ENCODE results near the gene SEPHS1.
A peak's percentile ranks its signal among the peaks of the same experiment; 100 is the strongest.

The SEPHS1 gene

GRCh38 chr10:13328126-13328525 is 20.0 kb downstream of the SEPHS1 start:
- DNase-seq (ENCODE audit: low read depth in 2 of 2) = no peak

GRCh38 chr10:13327534-13327933 is 20.6 kb downstream of the SEPHS1 start:
- DNase-seq (ENCODE audit: low read depth in 2 of 2) = no peak

- DNase-seq (ENCODE audit: low read depth in 2 of 2) = no peak
Observed at GRCh38 chr10:13322615-13323148, 25.4 kb downstream of the SEPHS1 start.

- no peak for DNase-seq (ENCODE audit: low read depth in 2 of 2)
Observed at GRCh38 chr10:13321576-13321975, 26.5 kb downstream of the SEPHS1 start.

- no peak for DNase-seq (ENCODE audit: low read depth in 2 of 2)
Observed at GRCh38 chr10:13319166-13319565, 28.9 kb downstream of the SEPHS1 start.

- no peak for DNase-seq (ENCODE audit: low read depth in 2 of 2)
Observed at GRCh38 chr10:13317474-13317873, 30.6 kb downstream of the SEPHS1 start.

- DNase-seq (ENCODE audit: low read depth in 2 of 2) = no peak
Observed at GRCh38 chr10:13316635-13317311, 31.3 kb downstream of the SEPHS1 start.

- no peak for DNase-seq (ENCODE audit: low read depth in 2 of 2)
Observed at GRCh38 chr10:13315361-13315760, 32.7 kb downstream of the SEPHS1 start.

- DNase-seq (ENCODE audit: low read depth in 2 of 2) = no peak
Observed at GRCh38 chr10:13311177-13311575, 36.9 kb downstream of the SEPHS1 start.

- no peak for DNase-seq (ENCODE audit: low read depth in 2 of 2)
Observed at GRCh38 chr10:13310518-13311176, 37.4 kb downstream of the SEPHS1 start.

GRCh38 chr10:13309792-13310191 is 38.3 kb downstream of the SEPHS1 start:
- DNase-seq (ENCODE audit: low read depth in 2 of 2) = no peak

- DNase-seq (ENCODE audit: low read depth in 2 of 2) = no peak
Observed at GRCh38 chr10:13308096-13308495, 40.0 kb downstream of the SEPHS1 start.

- no peak for DNase-seq (ENCODE audit: low read depth in 2 of 2)
Observed at GRCh38 chr10:13306103-13306502, 42.0 kb downstream of the SEPHS1 start.

GRCh38 chr10:13302821-13303555 is 45.1 kb downstream of the SEPHS1 start:
- no peak for DNase-seq (ENCODE audit: low read depth in 2 of 2)

- DNase-seq (ENCODE audit: low read depth in 2 of 2) = peak; percentile 23 to 24
Observed at GRCh38 chr10:13299437-13300287, 48.4 kb downstream of the SEPHS1 start, which contains the start of gene PHYH. Gene PHYH, minus strand, starts transcription at chr10:13300064. Its CDS starts 22 bp downstream, at chr10:13300042.

GRCh38 chr10:13298748-13299436 is 49.2 kb downstream of the SEPHS1 start:
- no peak for DNase-seq (ENCODE audit: low read depth in 2 of 2)

- no peak for DNase-seq (ENCODE audit: low read depth in 2 of 2)
Observed at GRCh38 chr10:13296476-13296875, 51.6 kb downstream of the SEPHS1 start.

GRCh38 chr10:13294784-13295183 is 53.3 kb downstream of the SEPHS1 start:
- no peak for DNase-seq (ENCODE audit: low read depth in 2 of 2)

GRCh38 chr10:13291821-13292773 is 56.0 kb downstream of the SEPHS1 start:
- DNase-seq (ENCODE audit: low read depth in 2 of 2) = no peak

GRCh38 chr10:13291061-13291460 is 57.0 kb downstream of the SEPHS1 start:
- DNase-seq (ENCODE audit: low read depth in 2 of 2) = peak; percentile 9 to 21

Measured in fibroblast of skin of left biceps (primary cell).